ENCODE data around the gene DGCR8.

Gene DGCR8

DNA sequence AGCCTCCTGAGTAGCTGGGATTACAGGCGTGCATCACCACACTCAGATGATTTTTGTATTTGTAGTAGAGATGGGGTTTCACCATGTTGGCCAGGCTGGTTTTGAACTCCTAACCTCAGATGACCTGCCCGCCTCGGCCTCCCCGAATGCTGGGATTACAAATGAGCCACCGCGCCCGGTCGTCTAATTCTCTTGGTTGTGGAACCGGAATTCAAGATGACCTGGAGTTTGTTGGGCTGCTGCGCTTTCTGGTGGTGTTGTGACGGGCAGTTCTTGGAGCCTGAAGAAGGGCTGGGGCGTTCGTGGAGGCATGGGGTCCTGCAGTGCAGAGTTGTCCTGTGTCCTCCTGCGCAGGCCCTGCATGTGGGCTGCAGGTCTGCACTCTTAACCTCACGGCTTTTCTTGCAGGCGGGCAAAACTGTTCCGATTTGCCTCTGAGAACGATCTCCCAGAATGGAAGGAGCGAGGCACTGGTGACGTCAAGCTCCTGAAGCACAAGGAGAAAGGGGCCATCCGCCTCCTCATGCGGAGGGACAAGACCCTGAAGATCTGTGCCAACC is 41.9 kb downstream of the DGCR8 start:
- no peak overlapping the region for H4K8ac ChIP-seq (ENCODE audit: low read depth, low read length)
- peaks cover 2% of the 10 kb centered on the region for H3K4me1 ChIP-seq (ENCODE audit: control insufficient read depth, low read depth, low read length)
- H3K27ac ChIP-seq (ENCODE audit: low read depth, low read length): no peak overlapping the region
- H3K9ac ChIP-seq (ENCODE audit: low read length): no peak overlapping the region
- H3K79me2 ChIP-seq (ENCODE audit: control insufficient read depth, insufficient read depth, low read length): peaks cover 62% of the 10 kb centered on the region
- WGBS (ENCODE audit: extremely low coverage, insufficient coverage, low lambda C conversion rate): no CpG with 5 or more reads among the region's 22 CpGs
- H2AK5ac ChIP-seq (ENCODE audit: low read length): no peak overlapping the region
- no peak overlapping the region for H4K5ac ChIP-seq (ENCODE audit: low read length)
- no peak overlapping the region for H3K4ac ChIP-seq (ENCODE audit: low read depth, low read length)
- H3K56ac ChIP-seq (ENCODE audit: low read length): no peak overlapping the region
- DNase-seq: no peak
- H2BK15ac ChIP-seq (replicated peaks; ENCODE audit: low read depth): no peak overlapping the region
- no peak overlapping the region for H3K23ac ChIP-seq (ENCODE audit: low read length)
- no peaks in the 10 kb centered on the region for H3K27me3 ChIP-seq (ENCODE audit: insufficient read depth, low read length, poor library complexity)
- H3K79me1 ChIP-seq (ENCODE audit: low read length): peaks cover 18% of the 10 kb centered on the region
- no peak overlapping the region for H3K4me2 ChIP-seq (ENCODE audit: low read length)
- peaks cover 26% of the 10 kb centered on the region for H3K36me3 ChIP-seq (ENCODE audit: control insufficient read depth, insufficient read depth, low read length)
- H2BK5ac ChIP-seq (ENCODE audit: low read length): no peak overlapping the region
- H2BK120ac ChIP-seq (ENCODE audit: low read depth, low read length): no peak overlapping the region
- no peak overlapping the region for H3K18ac ChIP-seq (ENCODE audit: low read length)
- H3K4me3 ChIP-seq (ENCODE audit: low read length): no peak overlapping the region

DNA sequence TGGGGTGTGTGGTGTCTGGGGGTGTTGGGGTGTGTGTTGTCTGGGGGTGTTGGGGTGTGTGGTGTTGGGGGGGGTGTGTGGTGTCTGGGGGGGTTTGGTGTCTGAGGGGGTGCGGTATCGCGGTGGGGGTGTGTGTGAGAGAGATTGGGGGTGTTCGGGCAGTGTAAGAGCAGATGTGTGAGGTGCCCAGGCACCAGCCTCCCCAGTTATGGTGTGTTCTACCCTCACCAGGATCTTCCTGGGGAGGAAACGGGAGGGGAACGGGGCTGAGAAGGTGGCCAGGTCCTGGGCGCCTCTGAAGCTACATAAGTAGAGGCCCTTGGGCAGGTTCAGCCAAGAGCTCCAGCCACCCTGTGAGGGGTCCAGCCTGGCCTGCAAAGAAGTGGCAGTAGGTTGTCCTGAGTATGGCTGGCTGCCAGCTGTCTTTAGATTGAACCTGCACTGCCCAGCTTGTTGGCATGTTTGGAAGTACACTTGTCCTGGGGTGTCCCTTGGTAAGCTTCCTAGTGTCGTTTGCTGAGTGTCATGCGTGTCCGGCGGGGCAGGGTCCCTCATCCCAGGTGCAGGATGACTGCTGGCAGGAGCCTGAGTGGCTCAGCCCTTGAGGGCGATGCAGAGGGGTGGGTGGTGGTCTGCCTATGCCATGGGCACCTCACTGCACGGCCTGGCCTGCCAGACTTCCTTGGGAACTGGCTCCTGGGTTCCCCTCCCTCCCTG is 43.5 kb downstream of the DGCR8 start:
- H2AK5ac ChIP-seq (ENCODE audit: low read length): no peak overlapping the region
- H3K56ac ChIP-seq (ENCODE audit: low read length): no peak overlapping the region
- no peak overlapping the region for H2BK5ac ChIP-seq (ENCODE audit: low read length)
- no peak overlapping the region for H4K8ac ChIP-seq (ENCODE audit: low read depth, low read length)
- H3K27ac ChIP-seq (ENCODE audit: low read depth, low read length): no peak overlapping the region
- peaks cover 2% of the 10 kb centered on the region for H3K4me1 ChIP-seq (ENCODE audit: control insufficient read depth, low read depth, low read length)
- no peak overlapping the region for H3K4ac ChIP-seq (ENCODE audit: low read depth, low read length)
- H3K79me2 ChIP-seq (ENCODE audit: control insufficient read depth, insufficient read depth, low read length): peaks cover 52% of the 10 kb centered on the region
- H2BK15ac ChIP-seq (replicated peaks; ENCODE audit: low read depth): no peak overlapping the region
- H3K79me1 ChIP-seq (ENCODE audit: low read length): peaks cover 18% of the 10 kb centered on the region
- H3K27me3 ChIP-seq (ENCODE audit: insufficient read depth, low read length, poor library complexity): no peaks in the 10 kb centered on the region
- no CpG with 5 or more reads among the region's 13 CpGs for WGBS (ENCODE audit: extremely low coverage, insufficient coverage, low lambda C conversion rate)
- H3K23ac ChIP-seq (ENCODE audit: low read length): no peak overlapping the region
- no peak overlapping the region for H3K4me3 ChIP-seq (ENCODE audit: low read length)
- H3K9ac ChIP-seq (ENCODE audit: low read length): no peak overlapping the region
- DNase-seq: no peak
- H2BK120ac ChIP-seq (ENCODE audit: low read depth, low read length): no peak overlapping the region
- H3K36me3 ChIP-seq (ENCODE audit: control insufficient read depth, insufficient read depth, low read length): peaks cover 31% of the 10 kb centered on the region
- no peak overlapping the region for H3K4me2 ChIP-seq (ENCODE audit: low read length)
- no peak overlapping the region for H3K18ac ChIP-seq (ENCODE audit: low read length)
- no peak overlapping the region for H4K5ac ChIP-seq (ENCODE audit: low read length)

- Histone ChIP-seq H3K4me3 (ENCODE audit: low read length) (no peak overlapping the region), H3K79me2 (ENCODE audit: control insufficient read depth, insufficient read depth, low read length) (peaks cover 45% of the 10 kb centered on the region), H4K5ac (ENCODE audit: low read length) (no peak overlapping the region), H2BK120ac (ENCODE audit: low read depth, low read length) (no peak overlapping the region), H4K8ac (ENCODE audit: low read depth, low read length) (no peak overlapping the region), H2BK15ac (replicated peaks; ENCODE audit: low read depth) (no peak overlapping the region), H3K18ac (ENCODE audit: low read length) (no peak overlapping the region), H3K4ac (ENCODE audit: low read depth, low read length) (no peak overlapping the region), H3K23ac (ENCODE audit: low read length) (no peak overlapping the region), H2AK5ac (ENCODE audit: low read length) (no peak overlapping the region), H3K27ac (ENCODE audit: low read depth, low read length) (no peak overlapping the region), H3K4me2 (ENCODE audit: low read length) (no peak overlapping the region), H2BK5ac (ENCODE audit: low read length) (no peak overlapping the region), H3K4me1 (ENCODE audit: control insufficient read depth, low read depth, low read length) (no peaks in the 10 kb centered on the region), H3K27me3 (ENCODE audit: insufficient read depth, low read length, poor library complexity) (no peaks in the 10 kb centered on the region), H3K79me1 (ENCODE audit: low read length) (peaks cover 16% of the 10 kb centered on the region), H3K36me3 (ENCODE audit: control insufficient read depth, insufficient read depth, low read length) (peaks cover 31% of the 10 kb centered on the region), H3K9ac (ENCODE audit: low read length) (no peak overlapping the region), H3K56ac (ENCODE audit: low read length) (no peak overlapping the region)
- no peak for DNase-seq
- WGBS (ENCODE audit: extremely low coverage, insufficient coverage, low lambda C conversion rate): no CpG with 5 or more reads among the region's 11 CpGs
These were observed 44.2 kb downstream of the DGCR8 start for GRCh38 chr22:20124083-20124787.

DNA sequence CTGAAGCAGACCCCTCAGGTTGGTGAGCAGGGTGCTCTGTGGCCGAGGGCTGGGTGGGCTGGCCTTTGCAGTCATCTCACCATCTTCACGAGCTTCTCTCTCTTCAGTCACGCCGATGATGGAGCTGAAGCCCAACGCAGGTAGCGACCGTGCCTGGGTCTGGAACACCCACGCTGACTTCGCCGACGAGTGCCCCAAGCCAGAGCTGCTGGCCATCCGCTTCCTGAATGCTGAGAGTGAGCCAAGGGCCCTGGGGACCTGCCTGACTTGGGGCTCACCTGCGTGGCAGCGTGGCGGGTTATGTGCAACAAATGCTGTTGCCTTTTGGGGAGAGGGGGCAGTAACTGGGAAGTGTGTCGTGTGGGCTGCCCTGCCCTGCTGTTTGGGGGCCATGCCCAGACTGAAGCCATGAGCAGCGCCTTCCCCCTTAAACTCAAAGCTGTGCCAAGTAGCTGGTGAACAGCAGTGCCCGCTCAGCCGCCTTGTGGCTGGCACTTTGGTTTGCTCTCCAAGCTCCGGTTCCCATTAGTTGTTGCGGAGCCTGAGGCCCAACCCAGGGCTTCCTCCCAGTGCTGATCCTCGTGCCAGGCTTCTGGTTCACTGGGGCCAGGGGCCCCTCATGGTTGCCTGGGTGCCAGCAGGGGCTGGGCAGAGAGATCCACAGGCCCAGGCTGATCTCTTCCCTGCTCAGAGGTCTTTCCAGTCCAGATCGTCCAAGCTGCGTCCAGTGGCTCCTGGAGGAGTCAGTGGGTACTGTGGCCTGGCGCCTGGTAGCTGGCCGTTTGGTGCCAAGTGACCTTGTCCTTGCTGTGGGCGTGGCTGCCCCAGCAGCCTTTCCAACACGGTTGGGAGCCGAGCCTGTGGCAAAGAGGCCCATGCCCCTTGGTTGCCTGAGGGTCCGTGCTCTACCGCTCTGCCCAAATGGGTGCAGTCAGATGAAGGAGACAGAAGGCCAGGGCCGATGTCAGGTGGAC is 45.4 kb downstream of the DGCR8 start:
- Histone ChIP-seq H3K4me3 (ENCODE audit: low read length) (no peak overlapping the region), H3K4me1 (ENCODE audit: control insufficient read depth, low read depth, low read length) (no peaks in the 10 kb centered on the region), H3K18ac (ENCODE audit: low read length) (no peak overlapping the region), H3K27ac (ENCODE audit: low read depth, low read length) (no peak overlapping the region), H3K56ac (ENCODE audit: low read length) (no peak overlapping the region), H2AK5ac (ENCODE audit: low read length) (no peak overlapping the region), H4K5ac (ENCODE audit: low read length) (no peak overlapping the region), H2BK5ac (ENCODE audit: low read length) (no peak overlapping the region), H3K9ac (ENCODE audit: low read length) (no peak overlapping the region), H3K79me1 (ENCODE audit: low read length) (peaks cover 12% of the 10 kb centered on the region), H3K4me2 (ENCODE audit: low read length) (no peak overlapping the region), H2BK120ac (ENCODE audit: low read depth, low read length) (no peak overlapping the region), H3K4ac (ENCODE audit: low read depth, low read length) (no peak overlapping the region), H4K8ac (ENCODE audit: low read depth, low read length) (no peak overlapping the region), H3K36me3 (ENCODE audit: control insufficient read depth, insufficient read depth, low read length) (peaks cover 23% of the 10 kb centered on the region), H3K79me2 (ENCODE audit: control insufficient read depth, insufficient read depth, low read length) (peaks cover 33% of the 10 kb centered on the region), H3K27me3 (ENCODE audit: insufficient read depth, low read length, poor library complexity) (no peaks in the 10 kb centered on the region), H3K23ac (ENCODE audit: low read length) (no peak overlapping the region), H2BK15ac (replicated peaks; ENCODE audit: low read depth) (no peak overlapping the region)
- WGBS (ENCODE audit: extremely low coverage, insufficient coverage, low lambda C conversion rate): no CpG with 5 or more reads among the region's 32 CpGs
- DNase-seq: no peak

DNA sequence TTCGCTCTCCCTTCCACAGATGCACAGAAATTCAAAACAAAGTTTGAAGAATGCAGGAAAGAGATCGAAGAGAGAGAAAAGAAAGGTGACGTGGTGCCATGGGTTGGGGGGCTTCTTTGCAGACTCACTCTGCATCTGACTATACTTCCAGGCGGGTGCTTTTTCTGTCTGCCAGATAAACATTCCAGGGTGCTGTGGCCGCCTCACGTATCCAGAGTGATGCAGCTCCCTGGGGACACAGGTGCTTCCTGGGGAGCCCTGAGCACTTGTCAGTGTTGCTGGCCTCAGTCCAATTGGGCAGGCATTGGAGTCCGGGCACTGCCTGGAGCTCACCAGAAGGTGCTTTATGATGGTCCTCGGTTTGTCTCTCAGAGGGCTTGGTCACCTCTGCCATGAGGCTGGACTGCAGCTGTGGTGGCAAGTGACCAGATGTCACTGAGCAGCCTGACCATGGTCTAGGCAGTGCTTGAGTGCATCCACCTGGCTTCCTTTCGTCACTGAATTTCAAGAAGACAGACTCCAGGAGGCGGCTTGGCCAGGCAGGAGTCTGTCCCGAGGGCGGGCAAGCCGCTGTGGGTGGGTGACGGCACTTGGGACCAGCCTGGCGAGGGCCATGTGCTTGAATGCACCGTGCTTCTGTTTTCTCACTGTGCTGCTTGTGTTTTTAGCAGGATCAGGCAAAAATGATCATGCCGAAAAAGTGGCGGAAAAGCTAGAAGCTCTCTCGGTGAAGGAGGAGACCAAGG is 46.4 kb downstream of the DGCR8 start:
- H4K8ac ChIP-seq (ENCODE audit: low read depth, low read length): no peak overlapping the region
- no peak overlapping the region for H3K4me2 ChIP-seq (ENCODE audit: low read length)
- H3K27me3 ChIP-seq (ENCODE audit: insufficient read depth, low read length, poor library complexity): no peaks in the 10 kb centered on the region
- H3K4ac ChIP-seq (ENCODE audit: low read depth, low read length): no peak overlapping the region
- H4K5ac ChIP-seq (ENCODE audit: low read length): no peak overlapping the region
- H3K18ac ChIP-seq (ENCODE audit: low read length): no peak overlapping the region
- H3K4me3 ChIP-seq (ENCODE audit: low read length): no peak overlapping the region
- H3K36me3 ChIP-seq (ENCODE audit: control insufficient read depth, insufficient read depth, low read length): peaks cover 23% of the 10 kb centered on the region
- no peak overlapping the region for H2AK5ac ChIP-seq (ENCODE audit: low read length)
- no peak overlapping the region for H3K23ac ChIP-seq (ENCODE audit: low read length)
- no peak overlapping the region for H3K56ac ChIP-seq (ENCODE audit: low read length)
- no CpG with 5 or more reads among the region's 19 CpGs for WGBS (ENCODE audit: extremely low coverage, insufficient coverage, low lambda C conversion rate)
- no peak overlapping the region for H2BK5ac ChIP-seq (ENCODE audit: low read length)
- H3K79me2 ChIP-seq (ENCODE audit: control insufficient read depth, insufficient read depth, low read length): peaks cover 24% of the 10 kb centered on the region
- no peak overlapping the region for H3K9ac ChIP-seq (ENCODE audit: low read length)
- H3K27ac ChIP-seq (ENCODE audit: low read depth, low read length): no peak overlapping the region
- H3K79me1 ChIP-seq (ENCODE audit: low read length): peaks cover 12% of the 10 kb centered on the region
- no peak overlapping the region for H2BK120ac ChIP-seq (ENCODE audit: low read depth, low read length)
- DNase-seq: no peak
- H3K4me1 ChIP-seq (ENCODE audit: control insufficient read depth, low read depth, low read length): no peaks in the 10 kb centered on the region
- no peak overlapping the region for H2BK15ac ChIP-seq (replicated peaks; ENCODE audit: low read depth)

All from mesendoderm (in vitro differentiated cells).